Transverse colon (tissue), 4 donors: ENCODE measurements around the gene DYNC1I1.

Experiments used
- POLR2A ChIP-seq: fragments of 450-650 bp; IDR thresholded peaks from one replicate; pipeline ENCODE4 v1.6.1; 2016; ENCODE audit warnings: antibody characterized with exemption, mild to moderate bottlenecking, moderate library complexity
- POLR2AphosphoS5 ChIP-seq, 3 donors: sonication (generic); formaldehyde crosslinking; IDR thresholded peaks; one replicate each; pipeline ENCODE4 v1.6.1; 2016; ENCODE audit warnings: antibody characterized with exemption in 3 of 3
- TF ChIP-seq, protein P1 (sequence below), 5 experiments: fragments of 200-600 bp in 3 of 5; fragments of 450-650 bp in 2 of 5; sonication (generic) in 3 of 5; IDR thresholded peaks; 1 replicate in 2 of 5; 2 replicates in 3 of 5; pipeline ENCODE4 v1.5.1; 2016 to 2017; ENCODE audit warnings: antibody characterized with exemption in 5 of 5, inconsistent platforms in 3 of 5, mild to moderate bottlenecking in 2 of 5, moderate library complexity in 1 of 5

DNA sequence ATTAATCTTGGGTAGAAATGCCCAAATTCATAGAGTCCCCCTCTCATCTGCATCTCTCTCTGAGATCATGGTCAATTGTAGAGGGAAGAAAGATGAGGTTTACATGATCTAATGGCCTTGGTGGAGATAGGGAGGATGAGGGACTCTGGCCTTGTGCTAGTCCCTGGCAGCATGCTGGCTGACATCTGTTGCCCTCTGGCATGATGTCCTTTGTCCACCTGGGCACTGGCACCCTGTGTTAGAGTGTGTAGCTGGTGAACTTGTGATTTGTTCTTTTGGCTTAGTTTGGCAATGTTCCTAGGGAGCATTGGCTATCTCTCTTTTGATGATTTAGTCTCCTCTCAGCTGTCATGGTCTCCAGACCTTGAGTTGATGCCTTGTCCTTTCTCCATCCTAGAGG, 103.2 kb downstream of the DYNC1I1 start:
- TF ChIP-seq, protein P1, sequence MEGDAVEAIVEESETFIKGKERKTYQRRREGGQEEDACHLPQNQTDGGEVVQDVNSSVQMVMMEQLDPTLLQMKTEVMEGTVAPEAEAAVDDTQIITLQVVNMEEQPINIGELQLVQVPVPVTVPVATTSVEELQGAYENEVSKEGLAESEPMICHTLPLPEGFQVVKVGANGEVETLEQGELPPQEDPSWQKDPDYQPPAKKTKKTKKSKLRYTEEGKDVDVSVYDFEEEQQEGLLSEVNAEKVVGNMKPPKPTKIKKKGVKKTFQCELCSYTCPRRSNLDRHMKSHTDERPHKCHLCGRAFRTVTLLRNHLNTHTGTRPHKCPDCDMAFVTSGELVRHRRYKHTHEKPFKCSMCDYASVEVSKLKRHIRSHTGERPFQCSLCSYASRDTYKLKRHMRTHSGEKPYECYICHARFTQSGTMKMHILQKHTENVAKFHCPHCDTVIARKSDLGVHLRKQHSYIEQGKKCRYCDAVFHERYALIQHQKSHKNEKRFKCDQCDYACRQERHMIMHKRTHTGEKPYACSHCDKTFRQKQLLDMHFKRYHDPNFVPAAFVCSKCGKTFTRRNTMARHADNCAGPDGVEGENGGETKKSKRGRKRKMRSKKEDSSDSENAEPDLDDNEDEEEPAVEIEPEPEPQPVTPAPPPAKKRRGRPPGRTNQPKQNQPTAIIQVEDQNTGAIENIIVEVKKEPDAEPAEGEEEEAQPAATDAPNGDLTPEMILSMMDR (IDR thresholded peaks at IDR 0.05) = no peak
- no peak for TF ChIP-seq POLR2AphosphoS5 (IDR thresholded peaks at IDR 0.05)
- TF ChIP-seq POLR2A = no peak
